ENCODE data around the gene NPR2.

- TF ChIP-seq CTCF (IDR thresholded peaks at IDR 0.05) (no peak), POLR2A (IDR thresholded peaks at IDR 0.05) (no peak)
Measured at GRCh38 chr9:35763181-35763580, 28.2 kb upstream of the NPR2 start.
